ENCODE results near the gene SHROOM3.
"Not testable (repeated sequence)": the region's sequence is repeated elsewhere in the genome, so short reads cannot be mapped to it uniquely, and the experiment has no call there.

Gene SHROOM3

DNA sequence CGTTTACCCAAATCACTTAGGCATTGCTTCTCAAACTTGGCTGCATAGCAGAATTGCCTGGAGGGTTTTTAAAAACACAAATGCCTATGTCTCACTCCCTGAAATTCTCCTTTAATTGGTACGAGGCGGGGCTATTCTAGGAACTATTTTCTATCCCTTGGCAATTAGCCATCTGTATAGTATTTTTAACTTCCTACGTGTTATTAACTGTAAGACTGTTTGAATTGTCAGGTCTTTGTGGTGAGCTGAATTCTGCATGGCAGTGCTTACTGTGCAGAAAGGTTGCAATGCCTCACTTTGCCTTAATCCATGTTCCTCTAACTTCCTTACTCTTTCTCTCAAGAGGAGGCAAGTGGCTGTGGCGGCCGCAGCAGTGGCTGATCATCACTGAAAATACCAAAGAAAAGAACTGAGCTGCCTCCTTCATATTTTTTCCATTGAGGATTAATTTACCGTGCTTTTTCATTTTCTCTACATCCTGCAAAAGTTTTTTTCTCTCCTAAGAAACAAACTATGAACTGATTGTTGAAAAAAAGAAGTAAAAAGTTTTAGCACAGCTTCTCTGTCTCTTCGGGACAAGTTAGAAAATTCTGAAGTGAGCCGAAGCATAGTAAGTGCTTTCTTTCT lies at the start of gene SHROOM3:
TSS of gene SHROOM3 (plus strand) at position 329 of the 627 bp plus-strand sequence. CDS start 824 bp downstream, outside the sequence.
- DNase-seq: no peak

DNA sequence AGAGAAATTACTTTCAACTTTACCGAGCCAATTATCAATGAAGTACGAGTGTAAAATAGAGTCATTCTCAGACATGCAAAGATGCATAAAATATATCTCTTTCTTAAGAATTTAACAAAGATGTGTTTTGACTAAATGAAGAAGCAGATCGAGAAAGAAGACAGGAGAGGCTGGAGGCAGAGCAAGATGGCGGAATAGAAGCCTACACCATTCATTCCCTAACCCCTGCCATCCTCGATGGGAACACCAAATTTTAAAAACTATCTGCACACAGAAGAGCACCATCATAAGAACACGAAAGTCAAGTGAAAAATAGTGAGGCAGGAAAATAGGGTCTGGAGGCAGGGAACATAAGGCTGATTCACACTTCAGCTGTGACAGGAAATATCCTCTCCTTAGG lies 49.1 kb upstream of the SHROOM3 start:
- no peak for DNase-seq

DNA sequence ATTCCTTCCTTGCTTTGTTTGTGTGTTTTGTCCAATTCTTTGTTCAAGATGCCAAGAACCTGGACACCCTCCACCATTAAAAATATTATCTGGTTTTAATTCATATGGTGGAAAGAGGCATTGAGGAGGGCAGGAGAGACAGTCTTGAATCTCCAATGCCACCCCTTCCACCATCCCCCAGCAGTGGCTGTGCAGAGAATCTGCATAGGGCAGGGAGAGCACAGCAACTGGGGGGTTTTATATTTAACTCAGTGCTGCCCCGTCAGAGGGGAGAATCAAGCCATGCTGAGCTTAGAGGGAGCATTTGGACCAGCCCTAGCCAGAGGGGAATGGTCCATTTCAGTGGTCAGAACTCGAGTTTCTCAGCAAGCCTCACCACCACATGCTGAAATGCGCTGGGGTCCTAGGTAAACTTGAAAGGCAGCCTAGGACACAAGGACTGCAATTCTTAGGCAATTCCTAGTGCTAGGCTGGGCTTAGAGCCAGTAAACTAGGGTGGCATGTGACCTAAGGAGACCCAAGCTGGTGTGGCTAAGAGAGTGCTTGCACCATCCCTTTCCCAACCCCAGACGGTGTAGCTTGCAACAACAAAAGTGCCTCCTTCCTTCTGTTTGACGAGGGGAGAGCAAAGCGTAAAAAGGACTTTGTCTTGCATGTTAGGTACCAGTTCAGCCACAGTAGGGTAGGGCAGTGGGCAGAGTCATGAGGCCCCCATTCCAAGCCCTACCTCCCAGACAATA lies 48.3 kb upstream of the SHROOM3 start:
- DNase-seq: no peak

DNA sequence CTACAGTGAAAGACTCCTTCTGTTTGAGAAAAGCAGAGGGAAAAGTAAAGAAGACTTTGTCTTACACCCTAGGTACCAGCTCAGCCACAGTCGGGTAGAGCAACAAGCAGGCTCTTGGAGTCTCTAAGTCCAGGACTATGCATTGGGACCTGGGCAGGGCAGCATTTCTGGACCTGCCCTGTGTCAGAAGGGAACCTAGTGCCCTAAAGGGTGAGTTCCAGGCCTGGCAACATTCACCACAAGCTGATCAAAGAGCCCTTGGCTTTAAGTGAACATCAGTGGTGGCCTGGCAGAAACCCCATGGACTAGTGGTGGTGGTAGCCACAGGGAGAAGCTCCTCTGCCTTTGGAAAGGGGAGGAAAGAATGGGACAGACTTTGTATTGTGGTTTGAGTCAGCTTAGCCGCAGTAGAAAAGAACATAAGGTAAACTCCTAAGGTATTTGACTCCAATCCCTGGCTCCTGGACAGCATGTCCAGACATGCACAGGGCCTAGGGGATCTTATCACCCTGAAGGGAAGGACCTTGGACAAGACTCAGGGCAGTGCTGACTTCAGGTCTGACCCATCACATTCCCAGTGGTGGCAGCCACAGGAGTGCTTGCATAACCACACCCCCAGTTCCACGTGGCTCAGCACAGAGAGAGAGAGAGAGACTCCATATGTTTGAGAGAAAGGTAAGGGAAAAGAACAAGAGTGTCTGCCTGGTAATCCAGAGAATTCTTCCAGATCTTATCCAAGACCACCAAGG lies 46.7 kb upstream of the SHROOM3 start:
- DNase-seq: no peak

DNA sequence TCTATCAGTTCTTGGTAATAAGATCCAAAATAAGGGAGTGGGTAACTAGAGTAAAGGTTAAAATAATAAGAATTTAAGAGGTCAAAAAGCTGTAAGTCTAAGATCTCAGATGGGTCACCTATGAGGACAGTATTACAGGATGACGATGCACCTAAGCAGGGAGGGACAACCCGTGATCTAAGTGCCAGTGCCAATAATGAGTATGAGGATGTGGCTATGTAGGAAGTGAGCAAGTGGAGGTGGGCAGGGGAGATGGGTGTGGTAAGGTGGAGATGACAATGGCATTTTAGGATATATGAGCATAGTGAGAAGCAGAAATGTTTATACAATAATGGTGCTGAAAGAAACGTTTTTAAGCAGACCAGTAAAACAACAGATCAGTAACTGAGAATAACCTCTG lies 33.4 kb upstream of the SHROOM3 start:
- DNase-seq: no peak

DNA sequence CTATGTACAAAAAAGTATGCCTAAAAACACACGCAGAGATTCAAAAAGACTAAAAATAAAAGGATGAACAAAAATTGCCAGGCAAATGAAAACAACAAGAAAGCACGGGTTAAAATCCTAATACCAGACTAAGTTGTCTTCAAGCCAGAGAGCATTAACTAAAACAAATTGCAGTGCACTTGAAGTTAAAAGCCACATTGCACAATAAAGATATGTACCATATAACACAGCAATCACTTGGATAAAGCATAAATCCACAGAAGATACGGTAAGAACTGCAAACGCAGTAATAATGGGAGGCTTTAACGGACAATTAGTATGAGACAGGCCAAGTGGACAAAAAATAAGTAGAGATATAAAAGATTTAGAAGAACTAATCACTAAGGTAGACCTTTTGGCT lies 28.9 kb upstream of the SHROOM3 start:
- no peak for DNase-seq

DNA sequence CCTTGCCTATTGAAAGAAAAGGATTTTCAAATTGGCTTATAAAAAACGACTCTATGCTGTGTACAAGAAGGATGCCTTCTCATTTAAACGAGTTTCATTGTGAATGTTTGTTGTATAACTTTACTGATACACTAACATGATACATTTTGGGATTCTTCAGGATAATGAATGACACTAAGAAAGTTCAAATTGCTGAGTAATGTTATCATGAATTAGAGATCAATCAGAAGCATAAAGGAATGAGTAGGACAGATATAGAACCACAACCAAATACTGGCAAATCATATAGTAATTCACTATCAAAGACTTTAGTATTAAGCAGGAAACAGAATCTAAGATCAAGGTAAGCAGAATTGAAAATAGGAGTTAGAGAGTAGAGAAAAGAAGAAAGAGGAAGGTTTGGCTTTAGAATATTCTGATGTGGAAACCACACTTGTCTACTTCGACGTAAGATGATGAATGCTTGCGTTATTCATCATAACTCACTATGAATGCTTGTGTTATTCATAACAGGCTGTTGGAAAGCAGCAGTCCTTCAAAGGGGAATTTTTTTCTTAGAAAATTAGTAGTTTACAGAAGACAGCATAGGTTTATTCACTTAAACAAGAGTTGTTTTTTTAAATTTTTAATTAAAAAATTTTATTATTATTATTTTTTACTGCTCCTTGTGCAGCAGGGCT lies 27.4 kb upstream of the SHROOM3 start:
- no peak for DNase-seq

DNA sequence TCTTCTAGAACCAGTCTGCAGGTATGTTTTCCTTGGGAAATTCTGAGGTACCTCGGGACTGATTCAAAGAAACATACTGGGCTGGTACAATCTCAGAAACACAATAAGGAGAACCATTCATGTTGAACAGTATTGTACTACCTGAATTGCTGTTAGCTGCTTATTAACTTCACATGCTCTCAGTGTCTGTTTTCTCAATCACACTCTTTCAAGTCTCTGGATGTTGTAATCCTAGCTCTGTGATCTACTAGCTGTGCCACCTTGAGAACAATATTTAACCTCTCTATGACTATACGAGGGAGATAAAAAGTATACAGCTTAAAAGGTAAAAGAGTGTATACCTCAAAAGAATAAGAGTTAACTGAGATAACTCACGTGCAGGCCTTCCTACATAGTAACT lies 24.4 kb upstream of the SHROOM3 start:
- no peak for DNase-seq

DNA sequence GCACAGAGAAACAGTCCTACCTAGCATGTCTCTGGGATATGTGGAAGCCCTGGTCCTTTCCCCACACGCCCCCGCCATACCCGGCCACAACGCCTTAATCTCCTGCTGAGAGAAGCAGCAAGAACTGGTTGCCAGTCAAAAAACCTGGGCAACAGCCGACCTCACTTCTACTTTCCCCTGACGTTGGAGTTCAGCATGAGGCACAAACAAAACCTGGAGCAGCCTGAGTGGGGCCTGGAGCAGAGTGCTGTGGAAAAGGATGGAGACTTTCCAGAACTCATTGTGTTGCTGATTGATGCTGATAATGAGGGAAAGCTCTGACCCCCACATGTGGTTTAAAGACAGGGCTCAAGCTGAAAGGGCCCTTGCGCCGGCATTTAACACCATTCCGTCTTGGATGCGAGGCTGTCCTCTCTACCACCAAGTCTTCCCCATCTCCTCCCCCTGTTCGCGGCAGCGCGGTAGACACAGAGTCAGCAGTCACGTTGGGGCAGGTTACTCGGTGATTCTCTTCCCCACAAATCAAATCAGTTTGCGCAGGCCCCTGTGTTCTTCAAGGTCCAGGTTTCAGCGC lies 14.8 kb upstream of the SHROOM3 start:
- no peak for DNase-seq

DNA sequence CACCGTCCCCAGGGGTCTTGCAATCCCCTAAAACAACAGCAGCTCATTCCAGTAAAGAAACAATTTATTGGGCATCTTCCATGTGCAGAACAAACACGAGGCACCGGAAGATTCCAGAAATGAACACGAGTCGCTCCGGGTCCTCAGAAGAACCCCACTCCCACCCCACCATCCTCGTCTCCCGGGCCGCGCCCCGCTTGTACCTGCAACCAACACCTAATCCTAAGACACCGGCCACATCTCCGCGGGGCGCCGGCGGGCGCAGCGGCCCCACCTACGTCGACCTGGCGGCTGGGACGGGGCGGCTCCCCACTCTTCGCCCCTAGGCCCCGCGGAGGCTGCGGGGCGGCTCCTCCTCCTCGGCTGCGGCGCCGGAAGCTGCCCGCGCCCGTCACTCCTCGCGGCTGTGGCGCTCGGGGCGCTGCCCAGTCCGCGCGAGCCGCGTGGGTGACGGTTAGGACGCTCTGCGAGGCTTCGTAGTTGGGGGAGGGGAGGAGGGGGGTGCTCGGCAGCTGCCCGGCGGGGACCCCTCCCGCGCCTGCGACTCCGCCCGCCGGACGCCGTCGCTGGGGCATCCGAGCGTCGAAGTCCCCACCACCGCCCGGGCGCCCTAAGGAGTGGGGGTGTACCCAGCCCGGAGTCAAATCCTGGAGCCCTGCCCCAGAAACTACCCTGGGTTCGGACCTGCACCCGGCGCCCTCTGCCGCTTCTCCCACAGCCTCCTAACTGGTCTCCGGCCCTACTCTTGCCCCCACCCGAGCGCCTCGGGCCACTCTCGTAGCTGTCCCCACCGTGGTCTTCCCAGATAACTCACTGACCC lies 14.1 kb upstream of the SHROOM3 start, which contains the start of gene CCDC158:
TSS of gene CCDC158 (minus strand) at position 380 of the 820 bp plus-strand sequence. CDS start 17,934 bp downstream, outside the sequence.
- DNase-seq: no peak

DNA sequence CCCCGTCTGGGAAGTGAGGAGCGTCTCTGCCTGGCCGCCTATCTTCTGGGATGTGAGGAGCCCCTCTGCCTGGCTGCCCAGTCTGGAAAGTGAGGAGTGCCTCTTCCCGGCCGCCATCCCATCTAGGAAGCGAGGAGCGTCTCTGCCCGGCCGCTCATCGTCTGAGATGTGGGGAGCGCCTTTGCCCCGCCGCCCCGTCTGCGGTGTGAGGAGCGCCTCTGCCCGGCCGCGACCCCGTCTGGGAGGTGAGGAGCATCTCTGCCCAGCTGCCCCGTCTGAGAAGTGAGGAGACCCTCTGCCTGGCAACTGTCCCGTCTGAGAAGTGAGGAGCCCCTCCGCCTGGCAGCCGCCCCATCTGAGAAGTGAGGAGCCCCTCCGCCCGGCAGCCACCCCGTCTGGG lies 11.9 kb upstream of the SHROOM3 start:
- not testable (repeated sequence) for DNase-seq

DNA sequence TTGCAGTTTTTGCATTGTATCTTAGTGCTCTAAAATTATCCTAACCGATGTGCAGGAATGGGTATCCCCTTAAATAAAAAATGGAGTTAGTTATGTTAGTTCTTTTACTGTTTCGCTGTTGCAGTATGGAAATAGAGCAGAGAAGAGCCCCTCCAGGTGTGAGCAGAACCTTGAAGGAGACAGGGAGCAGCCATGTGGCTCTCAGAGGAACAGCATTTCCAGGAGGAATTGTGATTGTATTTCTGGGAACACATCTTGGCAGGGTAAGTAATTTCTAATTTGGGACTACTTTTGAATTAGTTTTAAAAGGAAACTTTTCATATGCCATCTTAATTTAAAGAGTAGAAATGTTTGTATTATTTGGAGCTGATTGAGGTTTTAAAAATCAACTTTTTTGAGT lies 8.8 kb upstream of the SHROOM3 start:
- DNase-seq: no peak

DNA sequence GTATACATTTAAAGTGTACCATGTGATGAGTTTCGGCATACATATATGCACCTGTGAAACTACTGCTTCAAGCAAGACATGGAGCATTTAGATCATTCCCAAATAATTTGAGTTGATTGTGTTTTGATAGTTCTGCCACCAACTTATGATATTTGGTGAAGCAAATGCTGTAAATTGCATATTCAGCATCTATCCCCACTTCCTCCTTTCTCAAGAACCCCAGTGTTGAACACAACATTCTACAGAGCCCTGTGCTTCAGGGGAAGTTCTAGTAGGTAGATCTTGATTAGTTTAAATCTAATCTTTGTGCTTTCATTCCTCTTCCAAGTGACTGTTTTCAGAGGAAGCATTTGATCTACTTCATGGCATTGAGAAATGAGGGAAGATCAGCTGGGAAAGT lies 5.4 kb upstream of the SHROOM3 start:
- DNase-seq: no peak

DNA sequence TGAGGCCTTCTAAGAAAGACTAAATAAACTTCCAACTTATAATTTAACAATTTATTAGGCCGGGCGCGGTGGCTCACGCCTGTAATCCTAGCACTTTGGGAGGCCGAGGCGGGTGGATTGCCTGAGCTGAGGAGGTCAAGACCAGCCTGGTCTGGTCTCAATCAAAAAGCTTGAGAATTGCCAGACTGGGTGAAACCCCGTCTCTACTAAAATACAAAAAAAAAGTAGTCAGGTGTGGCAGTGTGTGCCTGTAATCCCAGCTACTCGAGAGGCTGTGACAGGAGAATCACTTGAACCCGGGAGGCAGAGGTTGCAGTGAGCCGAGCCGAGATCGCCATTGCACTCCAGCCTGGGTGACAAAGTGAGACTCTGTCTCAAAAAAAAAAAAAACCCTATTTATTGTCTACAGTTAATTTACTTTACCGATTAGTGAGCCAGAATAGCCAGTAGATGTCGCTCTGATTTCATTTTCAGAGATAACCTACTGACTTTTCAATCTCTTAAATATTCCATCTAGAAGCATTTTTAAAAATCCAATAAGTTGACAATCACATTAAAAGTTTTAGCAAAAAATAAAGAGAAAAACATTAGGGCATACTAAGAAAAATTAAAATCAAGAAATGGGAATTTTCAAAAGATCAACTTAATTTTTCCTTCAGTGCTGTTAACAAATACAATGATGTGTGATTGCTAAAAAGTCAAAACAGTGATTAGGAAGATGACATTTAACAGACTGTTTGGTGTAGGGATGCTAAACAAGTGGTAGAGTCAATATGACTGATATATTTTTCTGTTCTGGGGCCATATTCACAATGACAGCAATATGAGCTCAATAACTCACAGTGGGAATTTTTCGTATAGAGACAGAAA lies 4.3 kb upstream of the SHROOM3 start:
- DNase-seq: peak in 1 of 2 donors; percentile 38

DNA sequence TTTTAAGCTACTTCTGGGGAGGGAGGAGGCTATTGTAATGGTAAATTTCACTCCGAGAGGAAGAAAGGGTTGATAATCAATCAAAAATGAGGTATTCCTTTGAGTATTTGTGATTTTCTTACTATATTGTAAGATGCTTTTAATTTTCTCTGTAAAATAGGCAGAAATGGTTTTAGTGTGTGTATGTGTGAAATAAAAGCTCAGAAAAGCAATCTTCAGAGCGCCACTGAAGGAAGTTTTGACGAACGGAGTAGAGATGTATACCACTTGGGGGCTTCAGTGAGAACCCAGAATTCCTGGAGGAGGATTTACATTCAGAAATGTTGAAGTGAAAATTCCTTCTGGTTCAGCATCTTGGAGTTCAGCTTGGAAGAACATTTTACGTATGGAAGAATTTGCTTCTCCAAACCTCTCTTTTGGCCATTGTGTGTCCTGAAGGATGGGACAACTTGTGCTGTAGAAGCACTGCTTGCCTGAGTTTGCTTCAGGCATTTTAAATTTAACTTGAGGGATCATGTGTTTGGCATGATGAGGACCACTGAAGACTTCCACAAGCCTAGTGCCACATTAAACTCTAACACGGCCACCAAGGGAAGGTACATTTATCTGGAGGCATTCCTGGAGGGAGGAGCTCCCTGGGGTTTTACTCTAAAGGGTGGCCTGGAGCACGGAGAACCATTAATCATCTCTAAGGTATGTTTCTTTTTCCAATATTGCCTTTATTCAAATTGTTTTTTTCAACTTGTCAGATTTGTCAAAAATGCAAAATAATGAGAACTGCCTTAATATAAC lies 695 bp downstream of the SHROOM3 start:
- DNase-seq: no peak

DNA sequence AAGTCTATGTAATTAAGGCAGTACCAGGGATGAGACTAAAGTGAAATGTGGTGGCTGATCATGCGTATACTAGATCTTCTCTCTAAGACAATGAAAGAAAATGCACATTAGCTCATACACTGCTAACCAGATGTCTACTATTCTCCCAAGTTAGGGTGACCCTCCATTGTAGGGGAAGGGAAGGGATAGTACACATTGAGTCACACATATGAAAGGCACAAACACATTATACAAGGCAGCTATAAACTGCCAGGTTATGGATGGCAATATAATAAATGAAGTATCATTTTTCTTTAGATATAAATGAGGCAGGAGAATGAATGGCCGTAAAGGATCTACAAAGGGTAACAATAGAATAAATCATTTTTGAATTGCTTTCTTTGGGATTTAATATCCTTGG lies 4.5 kb downstream of the SHROOM3 start:
- DNase-seq: no peak

DNA sequence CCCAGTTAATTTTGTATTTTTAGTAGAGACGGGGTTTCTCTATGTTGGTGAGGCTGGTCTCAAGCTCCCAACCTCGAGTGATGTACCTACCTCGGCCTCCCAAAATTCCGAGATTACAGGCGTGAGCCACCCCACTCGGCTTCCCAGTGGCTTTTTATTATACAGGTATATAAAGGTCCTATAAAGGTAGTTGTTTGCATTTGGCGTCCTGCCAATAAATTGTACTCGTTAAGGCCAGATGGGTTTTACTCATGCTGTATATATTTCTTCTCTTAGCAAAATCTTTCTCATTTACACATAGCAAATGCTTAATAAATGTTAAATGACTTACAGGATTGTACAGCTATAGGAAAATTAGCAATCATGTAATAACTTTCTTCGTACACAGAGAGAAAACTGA lies 6.9 kb downstream of the SHROOM3 start:
- DNase-seq: no peak

DNA sequence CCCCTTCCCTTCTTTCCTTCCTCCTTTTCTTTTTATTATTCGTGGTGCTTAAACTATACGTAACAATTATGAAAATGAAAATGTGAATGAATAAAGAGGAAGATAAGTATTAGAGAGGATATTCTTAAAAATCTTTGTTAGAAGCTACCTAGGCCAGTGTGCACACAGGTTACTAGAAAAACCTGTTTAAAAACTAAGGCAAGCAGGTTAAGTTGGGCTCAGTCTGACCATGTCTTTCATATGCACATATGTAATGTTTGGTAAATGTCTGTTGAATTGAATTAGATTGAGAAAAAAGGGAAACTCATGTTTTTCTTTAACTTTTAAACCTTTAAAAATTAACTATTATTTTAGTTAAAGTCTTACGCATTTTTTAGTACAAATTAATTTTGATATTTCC lies 7.8 kb downstream of the SHROOM3 start:
- no peak for DNase-seq

DNA sequence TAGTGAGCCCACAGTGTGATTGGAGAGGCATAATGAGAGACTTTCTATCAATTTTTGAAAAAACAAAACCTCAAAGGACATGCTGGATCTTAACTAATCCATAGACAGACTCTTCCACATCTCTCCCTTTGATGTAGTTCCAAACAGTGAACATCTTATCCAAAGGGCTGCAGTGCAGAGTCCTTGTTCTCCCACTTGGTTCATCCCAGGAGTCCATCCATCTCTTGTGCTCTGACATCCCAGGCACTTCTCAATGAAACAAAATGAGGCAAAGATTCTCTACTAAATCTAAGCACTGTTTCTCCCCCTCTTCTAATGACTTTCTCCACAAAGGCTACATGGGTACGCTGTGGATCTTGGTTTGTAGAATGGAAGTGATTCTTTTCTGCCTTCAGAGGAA lies 8.3 kb downstream of the SHROOM3 start:
- no peak for DNase-seq

DNA sequence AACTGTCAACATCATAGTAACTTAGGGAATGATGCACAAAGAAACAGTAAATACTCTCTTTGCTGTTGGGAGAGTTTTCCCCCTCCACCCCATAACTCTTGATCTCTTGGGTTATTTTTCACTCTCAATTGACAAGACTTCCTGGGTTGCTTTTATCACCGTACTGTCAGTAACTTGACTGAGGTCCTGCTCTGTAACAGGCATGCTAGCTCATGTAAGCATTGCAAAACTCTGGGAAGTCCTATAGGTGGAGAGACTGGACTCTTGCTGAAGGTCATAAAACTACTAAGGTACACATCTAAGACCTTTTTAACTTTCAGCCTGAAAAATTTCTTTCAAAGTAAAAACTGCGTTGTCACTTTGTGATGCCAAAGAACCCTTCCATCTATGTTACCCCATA lies 10.9 kb downstream of the SHROOM3 start:
- DNase-seq: no peak

Measured in CD4-positive, alpha-beta T cell treated with Interleukin-4 for 1 hour (primary cell).